LoVo (cell line): ENCODE data around the gene CHID1.
A peak's percentile ranks its signal among the peaks of the same experiment; 100 is the strongest.

Experiments
- DNase-seq: peaks from one replicate; pipeline ENCODE4 v3.0.0-alpha.2; 2016; ENCODE audit warnings: low spot score

The CHID1 gene

GRCh38 chr11:849951-850774 lies 60.4 kb downstream of the CHID1 start:
- no peak for DNase-seq

- DNase-seq: no peak
Measured at GRCh38 chr11:849104-849824, 61.3 kb downstream of the CHID1 start.

- DNase-seq: no peak
Measured at GRCh38 chr11:848380-848931, 62.2 kb downstream of the CHID1 start.

- no peak for DNase-seq
Measured at GRCh38 chr11:847876-848275, 62.7 kb downstream of the CHID1 start.

- DNase-seq: no peak
Measured at GRCh38 chr11:846496-847098, 64.0 kb downstream of the CHID1 start.

- DNase-seq: no peak
Measured at GRCh38 chr11:845872-846495, 64.6 kb downstream of the CHID1 start.

- DNase-seq: peak; percentile 70
Measured at GRCh38 chr11:844693-845644, 65.6 kb downstream of the CHID1 start.

GRCh38 chr11:843818-844692 lies 66.6 kb downstream of the CHID1 start:
- DNase-seq: peak; percentile 81

GRCh38 chr11:843086-843734 lies 67.4 kb downstream of the CHID1 start:
- no peak for DNase-seq

DNA sequence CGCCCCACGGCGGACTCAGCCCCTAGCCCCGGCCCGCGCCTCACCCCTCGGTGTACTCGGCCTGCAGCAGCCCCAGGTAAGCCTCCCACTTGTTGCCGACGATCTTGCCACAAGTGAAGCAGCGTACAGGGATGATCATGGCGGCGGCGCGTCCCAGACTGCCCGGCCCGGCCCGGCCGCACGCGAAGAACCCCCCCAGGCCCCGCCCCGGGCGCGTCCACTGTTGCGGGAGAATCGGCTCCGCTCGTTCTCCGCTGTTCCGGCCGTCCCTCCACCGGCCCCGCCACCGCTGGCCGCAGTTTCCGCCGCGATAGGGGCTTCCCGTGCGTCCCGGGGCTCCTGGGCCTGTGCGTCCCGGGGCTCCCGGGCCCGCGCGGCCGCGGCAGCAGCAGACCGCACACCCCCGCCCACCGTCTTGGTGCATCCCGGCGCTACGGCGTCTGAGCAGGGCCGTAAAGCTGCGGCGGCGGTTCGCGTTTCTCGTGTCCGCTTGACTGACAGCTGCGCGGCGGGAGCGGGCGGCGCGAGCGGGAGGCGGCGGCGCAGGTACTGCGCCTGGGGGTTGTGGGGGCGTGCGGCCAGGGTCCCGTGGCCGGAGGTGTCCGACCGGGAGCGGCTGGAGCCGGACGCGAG lies 68.1 kb downstream of the CHID1 start, which contains the start of the genes POLR2L and TSPAN4:
TSS of gene POLR2L (minus strand) at position 160 of the 633 bp plus-strand sequence. CDS start at position 139, 21 bp downstream.
TSS of gene TSPAN4 (plus strand) at position 483 of the 633 bp plus-strand sequence. CDS start 7,453 bp downstream, outside the sequence.
- peak; percentile 88 for DNase-seq

DNA sequence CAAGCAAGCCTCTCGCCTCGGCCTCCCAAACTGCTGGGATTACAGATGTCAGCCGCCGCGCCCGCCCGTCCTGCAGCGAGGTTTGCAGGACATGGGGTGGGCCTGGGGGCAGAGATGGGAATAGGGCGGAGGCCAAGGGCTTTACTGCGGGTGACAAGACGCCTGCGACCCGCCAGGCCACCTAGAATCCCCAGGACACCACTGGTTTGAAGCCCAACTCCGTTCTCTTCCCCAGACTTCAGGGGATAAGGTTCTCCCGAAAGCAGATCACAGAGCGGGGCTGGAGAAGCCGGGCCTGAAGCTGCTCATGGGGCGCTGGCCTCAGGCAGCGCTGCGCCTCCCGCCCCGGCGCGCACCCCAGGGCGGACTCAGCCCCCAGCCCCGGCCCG lies 68.6 kb downstream of the CHID1 start:
- DNase-seq: no peak

DNA sequence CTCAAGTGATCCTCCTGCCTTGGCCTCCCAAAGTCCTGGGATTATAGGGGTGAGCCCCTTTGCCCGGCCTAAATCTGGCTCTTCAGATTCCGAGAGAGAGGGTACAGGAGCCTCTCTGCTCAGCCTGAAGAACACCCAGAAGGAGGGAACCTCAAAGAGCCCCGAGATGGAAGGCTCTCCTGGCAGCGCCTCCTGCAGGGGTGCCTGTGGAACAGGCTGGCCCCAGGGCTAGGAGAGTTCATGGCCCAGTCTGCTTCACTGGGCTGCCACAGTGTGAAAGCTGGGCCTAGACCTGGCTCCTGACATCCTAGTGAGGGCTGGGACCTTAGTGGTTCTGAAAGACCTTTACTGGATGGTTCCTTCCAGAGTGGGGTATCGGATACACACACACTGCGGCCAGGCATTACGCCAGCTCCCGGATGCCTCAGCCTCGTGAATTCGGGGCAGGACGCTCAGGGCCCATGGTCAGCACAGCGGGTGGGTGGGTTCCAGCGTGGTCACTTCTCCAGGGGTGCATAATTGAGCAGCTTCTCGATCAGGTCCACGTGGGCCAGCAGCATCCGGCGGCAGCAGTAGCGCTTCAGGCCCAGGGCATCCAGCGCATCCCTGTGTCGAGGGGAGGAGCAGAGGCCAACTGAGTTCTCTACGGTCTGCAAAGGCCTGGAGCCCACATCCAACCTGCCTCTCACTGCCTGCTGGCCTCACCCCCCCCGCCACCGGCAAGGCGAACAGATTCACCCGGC lies 70.6 kb downstream of the CHID1 start:
- DNase-seq: no peak

DNA sequence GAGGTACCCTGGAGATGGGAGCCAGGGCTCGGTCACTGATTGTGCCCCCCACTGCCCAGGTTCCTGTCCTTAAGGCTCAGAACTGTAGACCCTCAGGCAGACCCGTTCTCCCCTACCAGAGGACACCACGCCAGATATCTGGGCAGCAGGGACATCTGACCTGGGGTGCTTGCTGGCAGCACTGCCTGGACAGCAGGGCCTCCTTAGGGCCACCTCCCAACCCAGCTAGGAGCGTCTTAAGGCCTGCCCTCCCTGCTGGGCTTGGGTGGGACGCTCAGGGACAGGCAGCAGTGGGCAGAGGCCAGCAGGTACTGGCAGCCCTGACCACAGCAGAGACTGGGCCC lies 71.4 kb downstream of the CHID1 start:
- DNase-seq: no peak

GRCh38 chr11:838441-839279 lies 72.0 kb downstream of the CHID1 start:
- no peak for DNase-seq

- no peak for DNase-seq
Measured at GRCh38 chr11:837990-838307, 72.7 kb downstream of the CHID1 start.

DNA sequence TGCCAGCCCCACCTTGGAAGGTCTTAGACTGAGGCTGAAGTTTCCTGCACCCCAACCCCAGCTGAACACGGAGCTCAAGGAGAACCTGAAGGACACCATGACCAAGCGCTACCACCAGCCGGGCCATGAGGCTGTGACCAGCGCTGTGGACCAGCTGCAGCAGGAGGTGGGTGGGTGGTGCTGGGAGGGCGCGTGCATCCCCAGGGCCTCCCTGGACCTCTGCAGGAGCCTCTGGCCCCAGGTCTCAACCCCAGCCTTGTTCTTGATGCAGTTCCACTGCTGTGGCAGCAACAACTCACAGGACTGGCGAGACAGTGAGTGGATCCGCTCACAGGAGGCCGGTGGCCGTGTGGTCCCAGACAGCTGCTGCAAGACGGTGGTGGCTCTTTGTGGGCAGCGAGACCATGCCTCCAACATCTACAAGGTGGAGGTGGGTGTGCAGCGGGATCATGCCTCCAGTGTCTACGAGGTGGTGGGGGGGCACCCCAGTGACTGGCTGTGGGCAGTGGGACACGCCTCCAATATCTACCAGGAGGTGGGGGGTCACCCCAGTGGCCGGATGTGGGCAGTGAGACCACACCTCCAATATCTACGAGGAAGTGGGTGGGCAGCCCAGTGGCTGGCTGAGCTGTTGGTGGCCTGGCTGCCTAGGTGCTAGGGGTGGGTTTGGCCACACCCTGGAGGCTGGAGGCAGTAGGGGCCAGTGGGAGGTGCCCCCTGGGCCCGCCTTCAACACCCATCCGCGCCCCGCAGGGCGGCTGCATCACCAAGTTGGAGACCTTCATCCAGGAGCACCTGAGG lies 73.2 kb downstream of the CHID1 start:
- no peak for DNase-seq

DNA sequence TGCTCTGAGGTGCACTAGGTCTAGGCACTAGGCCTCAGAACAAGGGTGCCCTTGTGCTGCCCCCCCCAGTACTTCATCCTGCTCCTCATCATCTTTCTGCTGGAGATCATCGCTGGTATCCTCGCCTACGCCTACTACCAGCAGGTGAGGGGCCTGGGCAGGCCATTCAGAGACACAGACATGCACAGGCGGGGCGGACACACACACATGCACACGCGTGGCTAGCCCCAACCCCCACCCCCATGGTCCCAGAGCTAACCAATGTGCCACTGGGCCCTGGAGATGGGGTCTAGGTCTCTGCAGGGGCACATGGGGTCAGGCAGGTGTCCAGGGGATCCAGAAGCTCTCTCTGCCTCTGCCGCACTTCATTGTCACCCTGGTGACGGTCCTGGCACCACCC lies 73.9 kb downstream of the CHID1 start:
- no peak for DNase-seq
